ENCODE results near the gene ZNF678.

GRCh38 chr1:227726318-227726717 is 163.0 kb downstream of the ZNF678 start:
- TF ChIP-seq CTCF (IDR thresholded peaks at IDR 0.05) (no peak), PBX3 (IDR thresholded peaks at IDR 0.05) (no peak), KDM5A (IDR thresholded peaks at IDR 0.05) (no peak), POLR2A (IDR thresholded peaks at IDR 0.05; ENCODE audit: low read length) (no peak)
